Measurements from ENCODE around the gene EFL1. TPM values are rescaled to one million over a fixed set of nuclear protein-coding genes. Genes with fewer than 3 reads are reported as not detected.

The EFL1 gene
- total RNA-seq, 2 donors from 2014 or later: 22.7 to 29.3 TPM

DNA sequence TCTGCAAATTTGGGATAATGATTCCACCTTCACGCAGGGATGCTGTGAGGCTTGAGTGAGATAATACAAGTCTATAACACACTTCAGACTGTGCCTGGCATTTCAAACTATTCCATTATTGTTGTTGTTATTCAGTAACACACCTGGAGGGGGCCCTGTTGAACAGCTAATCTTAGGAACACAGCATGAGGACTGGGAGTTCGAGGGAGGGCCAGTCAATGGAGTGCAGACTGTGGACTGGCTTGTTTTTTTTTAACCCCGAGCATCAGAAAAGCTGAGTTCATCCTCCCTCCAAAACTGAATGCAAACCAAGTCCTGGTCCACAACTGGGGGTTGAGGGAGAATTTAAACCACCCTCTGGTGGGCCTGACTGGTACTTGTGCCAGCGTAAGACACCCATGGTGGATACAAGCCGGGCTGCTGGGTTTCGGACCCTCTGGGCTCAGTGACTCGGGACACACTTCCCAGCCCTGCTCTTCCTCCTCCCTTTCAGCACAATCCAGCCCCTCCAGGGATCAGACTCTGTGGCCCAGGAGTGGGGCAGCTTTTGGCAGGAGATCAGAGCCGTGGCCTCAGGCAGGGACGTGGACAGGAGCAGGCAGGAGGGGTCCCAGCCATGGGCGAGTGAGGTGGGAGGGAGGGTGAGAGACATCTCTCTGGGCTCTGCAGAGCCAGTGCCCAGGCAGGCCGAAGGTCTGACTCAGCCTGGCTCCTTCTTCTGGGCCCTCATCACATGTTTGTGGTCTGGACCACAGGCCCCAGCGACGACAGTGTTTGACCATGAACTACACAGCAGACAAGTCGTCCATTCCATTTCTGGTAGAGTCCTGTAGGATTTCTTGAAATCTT lies 180.4 kb downstream of the EFL1 start:
- no peak for DNase-seq (ENCODE audit: low spot score)
- Histone ChIP-seq H3K27ac (no peak overlapping the region), H3K36me3 (no peaks in the 10 kb centered on the region), H3K27me3 (replicated peaks; ENCODE audit: insufficient read depth) (no peaks in the 10 kb centered on the region), H3K4me1 (replicated peaks) (no peaks in the 10 kb centered on the region), H3K4me3 (no peak overlapping the region), H3K9me3 (no peaks in the 10 kb centered on the region)
- intact Hi-C loops (cut with DNase I): no loop called here
- TF ChIP-seq POLR2A (IDR thresholded peaks at IDR 0.05) (no peak), POLR2AphosphoS5 (IDR thresholded peaks at IDR 0.05) (no peak)
- TF ChIP-seq, protein P1, sequence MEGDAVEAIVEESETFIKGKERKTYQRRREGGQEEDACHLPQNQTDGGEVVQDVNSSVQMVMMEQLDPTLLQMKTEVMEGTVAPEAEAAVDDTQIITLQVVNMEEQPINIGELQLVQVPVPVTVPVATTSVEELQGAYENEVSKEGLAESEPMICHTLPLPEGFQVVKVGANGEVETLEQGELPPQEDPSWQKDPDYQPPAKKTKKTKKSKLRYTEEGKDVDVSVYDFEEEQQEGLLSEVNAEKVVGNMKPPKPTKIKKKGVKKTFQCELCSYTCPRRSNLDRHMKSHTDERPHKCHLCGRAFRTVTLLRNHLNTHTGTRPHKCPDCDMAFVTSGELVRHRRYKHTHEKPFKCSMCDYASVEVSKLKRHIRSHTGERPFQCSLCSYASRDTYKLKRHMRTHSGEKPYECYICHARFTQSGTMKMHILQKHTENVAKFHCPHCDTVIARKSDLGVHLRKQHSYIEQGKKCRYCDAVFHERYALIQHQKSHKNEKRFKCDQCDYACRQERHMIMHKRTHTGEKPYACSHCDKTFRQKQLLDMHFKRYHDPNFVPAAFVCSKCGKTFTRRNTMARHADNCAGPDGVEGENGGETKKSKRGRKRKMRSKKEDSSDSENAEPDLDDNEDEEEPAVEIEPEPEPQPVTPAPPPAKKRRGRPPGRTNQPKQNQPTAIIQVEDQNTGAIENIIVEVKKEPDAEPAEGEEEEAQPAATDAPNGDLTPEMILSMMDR (IDR thresholded peaks at IDR 0.05): no peak
- WGBS: 61% methylated on average over 14 of the region's 14 CpGs

DNA sequence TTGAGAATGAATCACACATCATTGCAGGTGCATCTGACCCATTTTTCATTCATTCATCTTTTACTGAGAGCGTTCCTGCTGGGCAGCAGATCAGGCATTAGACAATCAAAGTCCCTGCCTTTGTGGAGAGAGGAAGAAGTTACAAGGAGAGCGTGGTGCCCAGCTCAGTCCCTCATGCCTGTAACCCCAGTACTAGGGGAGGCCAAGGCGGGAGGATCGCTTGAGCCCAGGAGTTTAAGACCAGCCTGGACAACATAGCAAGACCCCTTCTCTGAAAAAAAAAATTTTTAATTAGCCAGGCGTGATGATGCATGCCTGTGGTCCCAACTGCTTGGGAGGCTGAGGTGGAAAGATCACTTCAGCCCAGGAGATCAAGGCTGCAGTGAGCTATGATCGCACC lies 181.8 kb downstream of the EFL1 start:
- Histone ChIP-seq H3K36me3 (no peaks in the 10 kb centered on the region), H3K27me3 (replicated peaks; ENCODE audit: insufficient read depth) (no peaks in the 10 kb centered on the region), H3K27ac (no peak overlapping the region), H3K9me3 (no peaks in the 10 kb centered on the region), H3K4me1 (replicated peaks) (no peaks in the 10 kb centered on the region), H3K4me3 (no peak overlapping the region)
- intact Hi-C loops (cut with DNase I): no loop called here
- WGBS: 92% methylated on average over 6 of the region's 6 CpGs
- no peak for DNase-seq (ENCODE audit: low spot score)
- TF ChIP-seq POLR2A (IDR thresholded peaks at IDR 0.05) (no peak), POLR2AphosphoS5 (IDR thresholded peaks at IDR 0.05) (no peak)
- TF ChIP-seq, protein P1 (IDR thresholded peaks at IDR 0.05): no peak

Small RNA genes within 50 kb of the gene (small RNA-seq; reads per million reads assigned to genes)
- 0 to 0.10 reads per million in 2 donors for gene RNU1-77P

Other genes starting within 250 kb of the EFL1 start
- gene MEX3B, start 216.7 kb downstream of the EFL1 start, total RNA-seq: 10 to 100 TPM in 1 of 2 donors, under 1 TPM in 1; 0.73 to 47.6 TPM
- 1 to 10 TPM; 4.0 to 4.3 TPM for gene SAXO2, start 84 bp upstream of the EFL1 start, total RNA-seq
- gene GOLGA6L10, start 86.7 kb upstream of the EFL1 start, total RNA-seq: 1 to 10 TPM in 1 of 2 donors, under 1 TPM in 1; 0.36 to 6.0 TPM
- gene GOLGA6L9, start 167.1 kb upstream of the EFL1 start, total RNA-seq: 1 to 10 TPM; 3.6 to 5.4 TPM